Activated CD4-positive, alpha-beta T cell treated with anti-CD3 and anti-CD28 coated beads, Interleukin-2, amount 50 U/mL, for 48 hours (primary cell): ENCODE results near the gene DTD2.

Experiments
- DNase-seq, 2 experiments: peaks; one replicate each; pipeline ENCODE4 v3.0.0-alpha.2; 2020

Gene DTD2

DNA sequence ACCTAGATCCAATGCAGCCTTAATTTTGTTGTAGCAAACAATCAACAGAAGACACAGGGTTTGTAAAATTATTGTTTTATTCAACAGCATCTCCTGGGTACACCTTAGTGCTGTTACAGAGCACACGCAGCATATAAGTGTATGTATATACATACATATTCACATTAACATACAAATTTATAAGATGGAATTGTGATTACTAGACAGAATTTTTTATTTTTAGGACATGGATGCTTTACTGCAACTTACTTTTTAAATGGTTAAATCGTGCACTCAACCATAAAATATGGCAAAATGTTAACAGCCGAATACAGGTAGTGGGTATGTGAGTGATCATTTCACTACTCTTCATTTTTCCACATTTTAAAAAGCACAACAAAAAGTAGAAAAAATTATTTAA, 53.6 kb downstream of the DTD2 start:
- no peak for DNase-seq

DNA sequence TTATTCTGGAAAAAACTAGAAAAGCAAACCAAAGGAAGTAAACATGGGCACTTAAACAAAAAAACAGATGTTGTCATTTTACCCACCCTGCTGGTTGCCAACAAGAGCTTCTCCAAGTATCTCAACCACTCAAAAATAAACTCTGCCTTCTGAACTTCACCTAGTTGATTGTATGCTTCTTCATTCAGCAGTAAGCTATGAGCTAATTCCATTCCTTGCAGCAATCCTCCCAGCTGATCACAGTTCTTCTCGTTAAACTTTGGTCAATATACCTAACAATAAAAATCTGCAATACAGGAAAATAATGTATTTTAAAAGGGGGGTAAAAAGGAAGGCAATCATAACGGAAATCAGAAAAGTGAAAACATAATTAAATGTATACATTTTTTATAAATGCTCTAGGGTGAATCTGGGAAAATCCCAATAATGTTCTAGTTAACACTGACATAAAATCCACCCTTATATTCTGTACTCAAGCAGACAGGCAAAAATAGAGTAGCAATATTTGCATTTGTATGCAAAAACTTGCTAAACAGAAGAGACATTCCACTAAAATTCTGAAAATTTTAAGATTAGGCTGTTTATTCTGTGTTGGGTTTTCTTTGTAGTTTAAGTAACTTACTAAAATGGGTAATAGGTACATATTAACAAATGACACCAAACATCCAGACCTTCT, 54.4 kb downstream of the DTD2 start:
- DNase-seq, result no peak

DNA sequence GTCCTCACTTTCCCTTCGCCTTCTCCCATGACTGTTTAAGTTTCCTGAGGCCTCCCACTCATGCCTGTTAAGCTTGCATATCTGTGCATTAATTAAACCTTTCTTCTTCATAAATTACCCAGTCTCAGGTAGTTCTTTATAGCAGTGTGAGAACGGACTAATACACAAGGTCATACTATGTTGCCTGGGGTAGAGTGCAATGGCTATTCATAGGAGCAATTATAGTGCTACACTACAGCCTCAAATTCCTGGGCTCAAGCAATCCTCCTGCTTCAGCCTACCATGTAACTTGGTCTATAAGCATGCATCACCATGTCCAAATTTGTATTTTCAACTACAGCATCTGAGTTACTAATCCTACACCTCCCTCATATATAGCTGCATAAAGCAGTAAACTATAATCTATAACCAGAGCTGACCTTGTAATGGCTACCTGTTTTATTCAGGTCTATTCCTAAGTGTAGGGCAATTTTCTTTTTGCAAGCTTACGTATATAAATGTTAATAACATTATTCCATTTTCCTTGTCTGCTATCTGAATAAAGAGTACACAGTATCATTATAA, 55.9 kb downstream of the DTD2 start:
- no peak for DNase-seq

DNA sequence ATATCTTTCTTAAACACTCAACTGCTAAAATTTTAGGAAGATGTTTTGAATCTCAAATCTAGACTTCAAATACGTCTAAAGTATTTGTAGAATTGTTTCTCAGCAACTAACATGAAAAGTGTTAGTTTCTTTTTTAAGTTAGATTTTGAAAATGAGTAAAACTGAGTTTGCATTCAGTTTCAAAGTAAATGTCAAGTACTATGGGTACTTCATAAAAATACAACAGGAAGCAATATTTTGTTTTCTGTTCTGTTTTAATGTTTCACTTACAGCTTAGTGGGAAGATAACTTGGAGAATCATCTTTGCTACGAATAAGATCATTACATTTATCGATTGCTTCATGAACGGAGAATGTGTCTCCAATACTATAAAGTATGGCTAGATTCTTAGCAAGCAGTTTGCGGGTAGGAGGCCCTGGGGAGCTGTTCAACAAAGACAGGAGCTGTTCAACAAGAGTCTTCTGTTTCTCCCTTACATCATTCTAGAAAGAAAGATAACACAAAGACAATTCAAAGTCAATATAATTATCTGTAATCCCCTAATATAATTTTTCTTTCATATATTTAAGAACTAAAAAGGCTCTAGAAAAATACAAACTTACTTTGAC, 57.2 kb downstream of the DTD2 start:
- DNase-seq, result no peak
